Measurements from ENCODE around the gene ATP6AP2. TPM values are rescaled to one million over a fixed set of nuclear protein-coding genes. Genes with fewer than 3 reads are reported as not detected.

The ATP6AP2 gene
- polyA plus RNA-seq, 1 donor (not counting 4 experiments of a cell fraction or from before 2014, with no cell fraction given): 176 TPM

DNA sequence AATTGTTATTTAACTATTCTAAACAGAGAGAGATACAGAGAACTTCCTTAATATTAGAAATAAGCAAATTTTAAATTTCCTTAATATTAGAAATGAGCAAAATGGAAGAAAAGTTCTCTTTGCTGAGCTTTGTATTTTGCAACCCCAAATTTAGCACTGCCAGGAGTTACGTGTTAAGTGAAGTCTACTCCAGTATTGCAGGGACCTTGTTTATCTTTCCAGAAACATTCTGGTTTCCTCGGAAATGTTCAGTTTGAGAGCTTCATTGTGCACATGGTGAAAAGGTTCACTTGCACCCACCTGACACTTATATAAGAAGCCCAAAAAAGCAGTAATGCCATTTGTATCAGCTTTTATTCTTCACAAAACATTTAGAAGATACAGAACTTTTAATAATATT is 72.8 kb downstream of the ATP6AP2 start:
- peaks cover 0 to 14% of the 10 kb centered on the region in 2 experiments for H3K36me3 ChIP-seq (ENCODE audit: control insufficient read depth in 2 of 2, extremely low read depth in 1 of 2, insufficient read depth in 2 of 2, low read length in 2 of 2)
- DNase-seq (ENCODE audit: low read depth, low spot score): no peak
- no peak overlapping the region for H3K27ac ChIP-seq (ENCODE audit: control insufficient read depth, insufficient read depth, low read length)
- no peaks in the 10 kb centered on the region for H4K20me1 ChIP-seq (ENCODE audit: control insufficient read depth, extremely low read depth, insufficient read depth, low read length)
- H2AFZ ChIP-seq (ENCODE audit: control insufficient read depth, low read length): no peak overlapping the region
- no peaks in the 10 kb centered on the region for H3K9me3 ChIP-seq (ENCODE audit: control insufficient read depth, low read depth, low read length)
- H3K4me1 ChIP-seq (ENCODE audit: control insufficient read depth, extremely low read depth, insufficient read depth, low read length): no peaks in the 10 kb centered on the region
- no peaks in the 10 kb centered on the region for H3K27me3 ChIP-seq (ENCODE audit: control insufficient read depth, extremely low read depth, insufficient read depth, low read length)
- H3K4me3 ChIP-seq (ENCODE audit: control insufficient read depth in 2 of 3, extremely low read depth in 1 of 3, insufficient read depth in 2 of 3, low read depth in 1 of 3, low read length in 3 of 3): no peak overlapping the region
- dilution Hi-C loops (cut with MboI; ENCODE audit: extremely low pct_ligation_motif_present, low sequenced_read_pairs): no loop called here
- no peak overlapping the region for H3K9ac ChIP-seq (ENCODE audit: control insufficient read depth, extremely low read depth, insufficient read depth, low read length)
- no peak for FAIRE-seq
- TF ChIP-seq EZH2 (IDR thresholded peaks at IDR 0.05; ENCODE audit: low read length): no peak
- TF ChIP-seq, protein P1, sequence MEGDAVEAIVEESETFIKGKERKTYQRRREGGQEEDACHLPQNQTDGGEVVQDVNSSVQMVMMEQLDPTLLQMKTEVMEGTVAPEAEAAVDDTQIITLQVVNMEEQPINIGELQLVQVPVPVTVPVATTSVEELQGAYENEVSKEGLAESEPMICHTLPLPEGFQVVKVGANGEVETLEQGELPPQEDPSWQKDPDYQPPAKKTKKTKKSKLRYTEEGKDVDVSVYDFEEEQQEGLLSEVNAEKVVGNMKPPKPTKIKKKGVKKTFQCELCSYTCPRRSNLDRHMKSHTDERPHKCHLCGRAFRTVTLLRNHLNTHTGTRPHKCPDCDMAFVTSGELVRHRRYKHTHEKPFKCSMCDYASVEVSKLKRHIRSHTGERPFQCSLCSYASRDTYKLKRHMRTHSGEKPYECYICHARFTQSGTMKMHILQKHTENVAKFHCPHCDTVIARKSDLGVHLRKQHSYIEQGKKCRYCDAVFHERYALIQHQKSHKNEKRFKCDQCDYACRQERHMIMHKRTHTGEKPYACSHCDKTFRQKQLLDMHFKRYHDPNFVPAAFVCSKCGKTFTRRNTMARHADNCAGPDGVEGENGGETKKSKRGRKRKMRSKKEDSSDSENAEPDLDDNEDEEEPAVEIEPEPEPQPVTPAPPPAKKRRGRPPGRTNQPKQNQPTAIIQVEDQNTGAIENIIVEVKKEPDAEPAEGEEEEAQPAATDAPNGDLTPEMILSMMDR (optimal IDR thresholded peaks at IDR 0.05 in 1 of 3, IDR thresholded peaks at IDR 0.05 in 1 of 3, conservative IDR thresholded peaks at IDR 0.05 in 1 of 3; ENCODE audit: extremely low read depth in 1 of 3, insufficient read depth in 2 of 3, low read length in 3 of 3): no peak
- no peaks in the 10 kb centered on the region for H3K79me2 ChIP-seq (ENCODE audit: control insufficient read depth, insufficient read depth, low read length)
- no peaks in the 10 kb centered on the region for H3K9me1 ChIP-seq (ENCODE audit: control insufficient read depth, extremely low read depth, insufficient read depth, low read length)
- no peak overlapping the region for H3K4me2 ChIP-seq (ENCODE audit: control insufficient read depth, extremely low read depth, insufficient read depth, low read depth, low read length)

Small RNA genes within 50 kb of the gene (small RNA-seq; reads per million reads assigned to genes)
- gene RNU7-164P (ENCODE audit: insufficient read length in 3 of 3, low read depth in 3 of 3, low replicate concordance in 1 of 3): 0 reads per million in 3 experiments

Other genes with a start within 250 kb of the ATP6AP2 start
- gene MPC1L, start 42.5 kb downstream of the ATP6AP2 start, polyA plus RNA-seq: not detected in 3 replicates
- 9.7 to 10.6 TPM (median 10.6 TPM) in 3 replicates for gene CXorf38, start 66.6 kb downstream of the ATP6AP2 start, polyA plus RNA-seq
- gene MED14, start 154.6 kb downstream of the ATP6AP2 start, polyA plus RNA-seq: 19.9 to 28.0 TPM (median 25.9 TPM) in 3 replicates